Natural killer cell (primary cell): ENCODE data around the gene ARHGEF4. TPM values are rescaled to one million over a fixed set of nuclear protein-coding genes. Genes with fewer than 3 reads are reported as not detected.

ENCODE experiments used
- ATAC-seq, 3 donors: fragments of 150-1000 bp in 2 of 3; fragments of 200-7000 bp in 1 of 3; cut with Tn5 transposase; 1 replicate in 1 of 3; 2 replicates in 2 of 3; pipeline ENCODE4 v1.10.0; 2021; ENCODE audit warnings: mild to moderate bottlenecking in 2 of 3, moderate library complexity in 2 of 3
- DNase-seq, 2 donors: peaks; one replicate each; pipeline versions ENCODE4 v3.0.0 to v3.0.0-alpha.2; 2013 to 2021; ENCODE audit warnings: mixed read lengths in 1 of 2
- H3K27ac ChIP-seq: one replicate; pipeline ENCODE4 v1.5.1; 2013; ENCODE audit warnings: mild to moderate bottlenecking, low read length
- H3K27me3 ChIP-seq: one replicate; pipeline ENCODE4 v1.6.1; 2013; ENCODE audit warnings: low read length; ENCODE audit not compliant: control insufficient read depth, insufficient read depth
- H3K36me3 ChIP-seq: one replicate; pipeline ENCODE4 v1.6.1; 2013; ENCODE audit warnings: low read length; ENCODE audit not compliant: control insufficient read depth, insufficient read depth
- H3K4me1 ChIP-seq: one replicate; pipeline ENCODE4 v1.6.1; 2013; ENCODE audit warnings: low read length; ENCODE audit not compliant: control insufficient read depth, insufficient read depth
- H3K4me3 ChIP-seq: one replicate; pipeline ENCODE4 v1.5.1; 2013; ENCODE audit warnings: low read length
- H3K9me3 ChIP-seq: one replicate; pipeline ENCODE4 v1.6.1; 2013; ENCODE audit warnings: low read length; ENCODE audit not compliant: control insufficient read depth, insufficient read depth
- H3K27ac Mint-ChIP-seq, 2 donors: one replicate each; pipeline ENCODE4 v1.8.0; 2022; ENCODE audit warnings: mild to moderate bottlenecking in 2 of 2, mixed read lengths in 2 of 2, moderate library complexity in 1 of 2
- H3K27me3 Mint-ChIP-seq, 2 donors: one replicate each; pipeline ENCODE4 v1.8.0; 2022; ENCODE audit warnings: low read depth in 2 of 2, mixed read lengths in 2 of 2
- H3K36me3 Mint-ChIP-seq: one replicate; pipeline ENCODE4 v1.8.0; 2022; ENCODE audit warnings: mixed read lengths
- H3K4me1 Mint-ChIP-seq, 2 donors: one replicate each; pipeline ENCODE4 v1.8.0; 2022; ENCODE audit warnings: mixed read lengths in 2 of 2
- H3K4me3 Mint-ChIP-seq: one replicate; pipeline ENCODE4 v1.8.0; 2022; ENCODE audit warnings: mild to moderate bottlenecking, moderate library complexity, mixed read lengths
- H3K9me3 Mint-ChIP-seq, 2 donors: one replicate each; pipeline ENCODE4 v1.8.0; 2022; ENCODE audit warnings: mixed read lengths in 2 of 2
- WGBS: methylation state at CpG from one replicate; pipeline ENCODE4 v1.1.7; 2013; ENCODE audit warnings: missing lambda C conversion rate; ENCODE audit not compliant: insufficient coverage; 5-methylcytosine and 5-hydroxymethylcytosine counted together
- intact Hi-C: fragments of 100-400 bp; cut with micrococcal nuclease; formaldehyde crosslinking; loops from one replicate; pipeline ENCODE4 v1.14.2; 2022
- total RNA-seq, 4 donors: library from RNA; stranded (reverse); fragments of 120-200 nt in 1 of 4; gene quantifications; one replicate each; pipeline versions ENCODE4 v1.2.3 to v1.2.4, GENCODE V29; 2013 to 2022
- TF ChIP-seq, protein P1 (sequence below): fragments of 200-600 bp; IDR thresholded peaks from one replicate; pipeline ENCODE4 v1.8.0; 2022; ENCODE audit warnings: antibody characterized with exemption

Gene ARHGEF4
- total RNA-seq, 3 donors from 2014 or later (not counting 1 experiment from before 2014, with no cell fraction given) = 0.11 TPM; not detected in 2

GRCh38 chr2:130828461-130828860 is 8.3 kb upstream of the ARHGEF4 start:
- Histone ChIP-seq H3K36me3 (no peaks in the 10 kb centered on the region), H3K27me3 (no peaks in the 10 kb centered on the region), H3K9me3 (no peaks in the 10 kb centered on the region), H3K4me3 (no peak overlapping the region), H3K4me1 (peaks cover 17% of the 10 kb centered on the region), H3K27ac (no peak overlapping the region)
- H3K9me3 Mint-ChIP-seq = no peaks in the 10 kb centered on the region
- intact Hi-C loops = no loop called here
- H3K27ac Mint-ChIP-seq = no peak overlapping the region
- no peak for ATAC-seq
- no peaks in the 10 kb centered on the region for H3K36me3 Mint-ChIP-seq
- H3K4me1 Mint-ChIP-seq = peaks cover 7 to 13% of the 10 kb centered on the region in 2 donors
- H3K27me3 Mint-ChIP-seq = peaks cover 5 to 9% of the 10 kb centered on the region in 2 donors
- TF ChIP-seq, protein P1, sequence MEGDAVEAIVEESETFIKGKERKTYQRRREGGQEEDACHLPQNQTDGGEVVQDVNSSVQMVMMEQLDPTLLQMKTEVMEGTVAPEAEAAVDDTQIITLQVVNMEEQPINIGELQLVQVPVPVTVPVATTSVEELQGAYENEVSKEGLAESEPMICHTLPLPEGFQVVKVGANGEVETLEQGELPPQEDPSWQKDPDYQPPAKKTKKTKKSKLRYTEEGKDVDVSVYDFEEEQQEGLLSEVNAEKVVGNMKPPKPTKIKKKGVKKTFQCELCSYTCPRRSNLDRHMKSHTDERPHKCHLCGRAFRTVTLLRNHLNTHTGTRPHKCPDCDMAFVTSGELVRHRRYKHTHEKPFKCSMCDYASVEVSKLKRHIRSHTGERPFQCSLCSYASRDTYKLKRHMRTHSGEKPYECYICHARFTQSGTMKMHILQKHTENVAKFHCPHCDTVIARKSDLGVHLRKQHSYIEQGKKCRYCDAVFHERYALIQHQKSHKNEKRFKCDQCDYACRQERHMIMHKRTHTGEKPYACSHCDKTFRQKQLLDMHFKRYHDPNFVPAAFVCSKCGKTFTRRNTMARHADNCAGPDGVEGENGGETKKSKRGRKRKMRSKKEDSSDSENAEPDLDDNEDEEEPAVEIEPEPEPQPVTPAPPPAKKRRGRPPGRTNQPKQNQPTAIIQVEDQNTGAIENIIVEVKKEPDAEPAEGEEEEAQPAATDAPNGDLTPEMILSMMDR = no peak
- H3K4me3 Mint-ChIP-seq = no peak overlapping the region
- no peak for DNase-seq
- 88% methylated on average over 5 of the region's 5 CpGs for WGBS

- Histone ChIP-seq H3K36me3 (no peaks in the 10 kb centered on the region), H3K27me3 (no peaks in the 10 kb centered on the region), H3K4me1 (peaks cover 11% of the 10 kb centered on the region), H3K4me3 (no peak overlapping the region), H3K27ac (no peak overlapping the region), H3K9me3 (no peaks in the 10 kb centered on the region)
- ATAC-seq (no peak), DNase-seq (no peak)
- H3K9me3 Mint-ChIP-seq = no peaks in the 10 kb centered on the region
- H3K4me3 Mint-ChIP-seq = no peak overlapping the region
- WGBS = 97% methylated on average over 10 of the region's 10 CpGs
- no peaks in the 10 kb centered on the region for H3K36me3 Mint-ChIP-seq
- intact Hi-C loops = no loop called here
- H3K27ac Mint-ChIP-seq = no peak overlapping the region
- TF ChIP-seq, protein P1 = no peak
- peaks cover 5 to 9% of the 10 kb centered on the region in 2 donors for H3K27me3 Mint-ChIP-seq
- H3K4me1 Mint-ChIP-seq = peaks cover 6 to 9% of the 10 kb centered on the region in 2 donors
Observed at GRCh38 chr2:130829015-130829414, 7.7 kb upstream of the ARHGEF4 start.

DNA sequence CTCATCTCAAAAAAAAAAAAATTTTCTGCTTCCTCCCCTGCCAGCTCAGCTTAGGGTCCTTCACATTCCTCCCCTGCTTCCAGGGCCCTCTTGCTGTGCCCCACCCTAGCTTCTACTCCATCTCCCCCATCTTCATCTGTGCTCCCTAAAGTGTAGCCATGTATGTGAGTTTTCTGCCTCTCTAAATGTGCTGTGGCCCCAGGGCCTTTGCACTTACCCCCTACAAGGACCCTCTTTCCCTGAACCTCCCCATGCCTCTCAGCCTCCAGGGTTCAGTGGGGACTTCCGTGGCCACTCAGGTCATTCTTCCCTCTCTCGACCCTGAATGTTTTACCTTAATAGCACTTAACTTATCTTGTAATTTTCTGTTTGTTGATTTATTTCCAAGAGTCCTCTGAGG is 6.2 kb upstream of the ARHGEF4 start:
- Histone ChIP-seq H3K27me3 (no peaks in the 10 kb centered on the region), H3K27ac (no peak overlapping the region), H3K36me3 (no peaks in the 10 kb centered on the region), H3K4me1 (no peaks in the 10 kb centered on the region), H3K9me3 (no peaks in the 10 kb centered on the region), H3K4me3 (no peak overlapping the region)
- H3K36me3 Mint-ChIP-seq = no peaks in the 10 kb centered on the region
- DNase-seq = no peak
- 85% methylated on average over 2 of the region's 2 CpGs for WGBS
- peaks cover 17 to 19% of the 10 kb centered on the region in 2 donors for H3K27me3 Mint-ChIP-seq
- ATAC-seq = no peak
- peak overlapping the region in 1 of 2 donors; percentile 45 for H3K27ac Mint-ChIP-seq
- no peaks in the 10 kb centered on the region for H3K9me3 Mint-ChIP-seq
- H3K4me1 Mint-ChIP-seq = no peaks in the 10 kb centered on the region
- no peak overlapping the region for H3K4me3 Mint-ChIP-seq
- intact Hi-C loops = no loop called here
- TF ChIP-seq, protein P1 = no peak

GRCh38 chr2:130831356-130831755 is 5.4 kb upstream of the ARHGEF4 start:
- no peaks in the 10 kb centered on the region for H3K36me3 ChIP-seq
- H3K27me3 ChIP-seq = peaks cover under 1% of the 10 kb centered on the region
- Mint-ChIP-seq H3K9me3 (no peaks in the 10 kb centered on the region), H3K27ac (no peak overlapping the region), H3K4me3 (no peak overlapping the region), H3K36me3 (no peaks in the 10 kb centered on the region), H3K27me3 (peaks cover 18 to 20% of the 10 kb centered on the region in 2 donors), H3K4me1 (no peaks in the 10 kb centered on the region)
- H3K27ac ChIP-seq = no peak overlapping the region
- intact Hi-C loops = no loop called here
- no peak for DNase-seq
- no peaks in the 10 kb centered on the region for H3K9me3 ChIP-seq
- TF ChIP-seq, protein P1 = no peak
- 76% methylated on average over 6 of the region's 6 CpGs for WGBS
- no peak overlapping the region for H3K4me3 ChIP-seq
- ATAC-seq = no peak
- H3K4me1 ChIP-seq = peaks cover under 1% of the 10 kb centered on the region
